Measurements from ENCODE around the gene GRXCR1.

Gene GRXCR1

GRCh38 chr4:42953321-42953720, 60.8 kb downstream of the GRXCR1 start:
- DNase-seq (ENCODE audit: low read depth in 2 of 2) = no peak
- H3K4me3 ChIP-seq (replicated peaks in 1 of 2; ENCODE audit: low read depth in 2 of 2, low read length in 2 of 2) = no peak overlapping the region
- TF ChIP-seq CTCF (IDR thresholded peaks at IDR 0.05; ENCODE audit: low read depth, low read length) = no peak

- TF ChIP-seq CTCF (IDR thresholded peaks at IDR 0.05; ENCODE audit: low read depth, low read length) = no peak
- no peak for DNase-seq (ENCODE audit: low read depth in 2 of 2)
- H3K4me3 ChIP-seq (replicated peaks in 1 of 2; ENCODE audit: low read depth in 2 of 2, low read length in 2 of 2) = no peak overlapping the region
Measured at GRCh38 chr4:42954963-42955669, 62.6 kb downstream of the GRXCR1 start.

- no peak overlapping the region for H3K4me3 ChIP-seq (replicated peaks in 1 of 2; ENCODE audit: low read depth in 2 of 2, low read length in 2 of 2)
- no peak for DNase-seq (ENCODE audit: low read depth in 2 of 2)
- no peak for TF ChIP-seq CTCF (IDR thresholded peaks at IDR 0.05; ENCODE audit: low read depth, low read length)
Measured at GRCh38 chr4:42955746-42956505, 63.4 kb downstream of the GRXCR1 start.

DNA sequence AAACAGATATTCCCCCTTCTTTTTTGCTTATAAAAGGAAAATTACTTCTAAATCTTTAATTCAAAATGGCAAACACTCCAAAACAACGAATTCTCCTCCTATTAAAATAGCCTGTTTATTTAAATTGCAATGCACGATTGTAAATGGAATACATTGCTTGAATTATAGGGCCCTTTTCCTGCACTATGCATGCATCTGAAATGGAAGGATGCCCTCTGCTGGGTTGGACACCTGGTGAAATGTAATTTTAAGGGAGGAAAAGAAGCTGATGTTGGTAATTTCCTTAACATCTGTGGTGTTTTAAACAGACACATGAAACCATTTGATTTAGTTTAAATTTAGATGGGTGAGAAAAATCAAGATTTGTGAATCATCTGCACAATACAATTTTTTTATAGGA, 72.8 kb downstream of the GRXCR1 start:
- no peak overlapping the region for H3K4me3 ChIP-seq (replicated peaks in 1 of 2; ENCODE audit: low read depth in 2 of 2, low read length in 2 of 2)
- no peak for TF ChIP-seq CTCF (IDR thresholded peaks at IDR 0.05; ENCODE audit: low read depth, low read length)
- DNase-seq (ENCODE audit: low read depth in 2 of 2) = no peak

DNA sequence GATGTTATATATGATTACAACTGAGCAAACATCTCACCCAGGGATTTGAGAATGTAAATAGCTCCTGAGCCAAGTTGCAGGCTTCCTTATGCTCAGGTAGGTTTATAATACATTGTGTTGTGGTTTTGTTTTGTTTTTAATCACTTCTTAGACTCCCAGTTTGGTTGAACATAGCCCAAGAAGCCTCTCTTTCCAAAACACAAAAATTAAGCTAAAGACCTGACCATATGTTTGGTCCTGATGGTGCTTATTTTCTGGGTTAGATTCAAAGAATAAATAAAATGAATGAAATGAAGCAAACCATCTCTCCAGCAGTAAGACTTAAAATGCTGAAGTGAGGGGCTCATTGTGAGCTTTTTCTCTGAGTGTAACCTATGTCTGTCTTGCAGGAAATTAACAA, 93.5 kb downstream of the GRXCR1 start:
- H3K4me3 ChIP-seq (replicated peaks in 1 of 2; ENCODE audit: low read depth in 2 of 2, low read length in 2 of 2) = no peak overlapping the region
- no peak for TF ChIP-seq CTCF (IDR thresholded peaks at IDR 0.05; ENCODE audit: low read depth, low read length)
- DNase-seq (ENCODE audit: low read depth in 2 of 2) = no peak

DNA sequence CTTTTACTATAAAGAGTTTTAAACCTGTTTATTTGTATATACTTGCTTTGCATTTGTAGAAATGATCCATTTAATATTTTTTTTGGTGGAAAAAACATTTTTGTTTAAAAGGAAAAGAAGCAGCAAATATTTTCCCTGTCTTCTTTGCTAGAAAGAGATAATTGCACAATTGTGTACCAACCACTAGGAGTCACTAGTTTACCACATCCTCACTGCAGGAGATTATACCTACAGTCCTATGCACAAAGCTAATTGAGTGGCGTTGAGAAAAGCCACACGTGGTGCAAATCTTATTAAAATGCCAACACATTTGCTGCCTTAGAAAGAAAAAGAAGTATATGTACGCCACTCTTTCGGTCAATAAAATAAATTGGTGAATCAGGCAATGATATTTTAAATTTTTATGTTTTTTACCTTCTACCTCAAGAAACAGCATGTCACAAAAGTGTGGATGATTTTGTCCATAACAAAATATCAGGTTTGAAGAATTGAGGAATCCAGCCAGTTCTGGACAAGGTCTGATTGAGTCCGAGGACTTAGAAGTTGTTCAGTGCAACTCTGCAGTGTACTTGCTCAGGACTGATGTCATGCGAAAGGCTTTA, 102.9 kb downstream of the GRXCR1 start:
- peak; percentile 17 to 39 for DNase-seq (ENCODE audit: low read depth in 2 of 2)
- H3K4me3 ChIP-seq (replicated peaks in 1 of 2; ENCODE audit: low read depth in 2 of 2, low read length in 2 of 2) = no peak overlapping the region
- TF ChIP-seq CTCF (IDR thresholded peaks at IDR 0.05; ENCODE audit: low read depth, low read length) = peak; percentile 64

All from cardiac fibroblast (primary cell).